SJSA1 (cell line): ENCODE data around the gene HIBADH. TPM values are rescaled to one million over a fixed set of nuclear protein-coding genes. Genes with fewer than 3 reads are reported as not detected.
"Not testable (repeated sequence)": the region's sequence is repeated elsewhere in the genome, so short reads cannot be mapped to it uniquely, and the experiment has no call there.

Experiments used
- DNase-seq, 2 experiments: peaks; one replicate each; pipeline ENCODE4 v3.0.0-alpha.2; 2015 to 2020; ENCODE audit warnings: low spot score in 2 of 2, low read depth in 1 of 2
- H3K27ac ChIP-seq: fragments of 250-450 bp; sonication (Bioruptor Pico); 2 replicates; pipeline ENCODE4 v1.5.1; 2020; ENCODE audit warnings: mild to moderate bottlenecking, moderate library complexity
- H3K27me3 ChIP-seq: fragments of 250-450 bp; sonication (Bioruptor Pico); replicated peaks from 2 replicates; pipeline ENCODE4 v1.5.1; 2020; ENCODE audit warnings: mild to moderate bottlenecking, moderate library complexity
- H3K36me3 ChIP-seq: fragments of 250-450 bp; sonication (Bioruptor Pico); 2 replicates; pipeline ENCODE4 v1.5.1; 2020; ENCODE audit warnings: mild to moderate bottlenecking
- H3K4me1 ChIP-seq: fragments of 250-450 bp; sonication (Bioruptor Pico); replicated peaks from 2 replicates; pipeline ENCODE4 v1.6.1; 2021; ENCODE audit warnings: mild to moderate bottlenecking
- H3K4me3 ChIP-seq: fragments of 250-450 bp; sonication (Bioruptor Pico); 2 replicates; pipeline ENCODE4 v1.5.1; 2020; ENCODE audit warnings: mild to moderate bottlenecking
- H3K9me3 ChIP-seq: fragments of 250-450 bp; sonication (Bioruptor Pico); replicated peaks from 2 replicates; pipeline ENCODE4 v1.5.1; 2020; ENCODE audit warnings: mild to moderate bottlenecking
- total RNA-seq: library from RNA; depleted of rRNA; stranded (reverse); fragments of >200 nt; shearing (Covaris generic); gene quantifications from 2 replicates; pipeline ENCODE4 v1.2.3, GENCODE V29; 2014

Gene HIBADH
- total RNA-seq, 1 experiment from 2014 or later: 57.0 TPM

GRCh38 chr7:27590416-27590815 lies 72.3 kb downstream of the HIBADH start:
- Histone ChIP-seq H3K27ac (no peak overlapping the region), H3K4me1 (no peaks in the 10 kb centered on the region), H3K27me3 (no peaks in the 10 kb centered on the region), H3K9me3 (no peaks in the 10 kb centered on the region), H3K4me3 (no peak overlapping the region), H3K36me3 (no peaks in the 10 kb centered on the region)
- no peak for DNase-seq

- Histone ChIP-seq H3K4me3 (no peak overlapping the region), H3K4me1 (0 out of 2 replicates have a peak, but pooled peaks cover 3% of the 10 kb centered on the region), H3K27me3 (no peaks in the 10 kb centered on the region)
Measured at GRCh38 chr7:27587429-27587828, 75.3 kb downstream of the HIBADH start.

GRCh38 chr7:27586825-27587224 lies 75.9 kb downstream of the HIBADH start:
- Histone ChIP-seq H3K36me3 (no peaks in the 10 kb centered on the region), H3K27ac (no peak overlapping the region), H3K4me3 (no peak overlapping the region), H3K4me1 (0 out of 2 replicates have a peak, but pooled peaks cover 3% of the 10 kb centered on the region), H3K27me3 (no peaks in the 10 kb centered on the region), H3K9me3 (no peaks in the 10 kb centered on the region)
- DNase-seq: no peak

More at GRCh38 chr7:27587429-27587828, 75.3 kb downstream of the HIBADH start:
- H3K27ac ChIP-seq: no peak overlapping the region
- no peaks in the 10 kb centered on the region for H3K9me3 ChIP-seq
- no peak for DNase-seq
- H3K36me3 ChIP-seq: no peaks in the 10 kb centered on the region

- H3K4me3 ChIP-seq: no peak overlapping the region
- no peak overlapping the region for H3K27ac ChIP-seq
- H3K36me3 ChIP-seq: no peaks in the 10 kb centered on the region
- no peaks in the 10 kb centered on the region for H3K27me3 ChIP-seq
- H3K4me1 ChIP-seq: 0 out of 2 replicates have a peak, but pooled peaks cover 3% of the 10 kb centered on the region
- no peaks in the 10 kb centered on the region for H3K9me3 ChIP-seq
- no peak for DNase-seq
Measured at GRCh38 chr7:27585781-27586447, 76.8 kb downstream of the HIBADH start.

- H3K4me3 ChIP-seq: no peak overlapping the region
Measured at GRCh38 chr7:27581906-27582305, 80.8 kb downstream of the HIBADH start.

GRCh38 chr7:27581119-27581518 lies 81.6 kb downstream of the HIBADH start:
- no peak overlapping the region for H3K27ac ChIP-seq
- no peak overlapping the region for H3K4me3 ChIP-seq
- 0 out of 2 replicates have a peak, but pooled peaks cover 3% of the 10 kb centered on the region for H3K4me1 ChIP-seq
- H3K9me3 ChIP-seq: no peaks in the 10 kb centered on the region
- no peaks in the 10 kb centered on the region for H3K36me3 ChIP-seq
- no peak for DNase-seq
- no peaks in the 10 kb centered on the region for H3K27me3 ChIP-seq

More at GRCh38 chr7:27581906-27582305, 80.8 kb downstream of the HIBADH start:
- DNase-seq: no peak
- Histone ChIP-seq H3K27me3 (no peaks in the 10 kb centered on the region), H3K36me3 (no peaks in the 10 kb centered on the region), H3K27ac (no peak overlapping the region), H3K4me1 (0 out of 2 replicates have a peak, but pooled peaks cover 3% of the 10 kb centered on the region), H3K9me3 (no peaks in the 10 kb centered on the region)

GRCh38 chr7:27579565-27579964 lies 83.1 kb downstream of the HIBADH start:
- no peak overlapping the region for H3K27ac ChIP-seq
- H3K4me3 ChIP-seq: no peak overlapping the region
- DNase-seq: no peak
- H3K4me1 ChIP-seq: no peaks in the 10 kb centered on the region
- H3K36me3 ChIP-seq: no peaks in the 10 kb centered on the region
- no peaks in the 10 kb centered on the region for H3K9me3 ChIP-seq
- H3K27me3 ChIP-seq: no peaks in the 10 kb centered on the region

- H3K36me3 ChIP-seq, DNase-seq, H3K27ac ChIP-seq: not testable (repeated sequence)
Measured at GRCh38 chr7:27578169-27578568, 84.5 kb downstream of the HIBADH start.

GRCh38 chr7:27576360-27576944 lies 86.2 kb downstream of the HIBADH start:
- Histone ChIP-seq H3K36me3 (no peaks in the 10 kb centered on the region), H3K9me3 (no peaks in the 10 kb centered on the region), H3K27me3 (no peaks in the 10 kb centered on the region), H3K4me3 (no peak overlapping the region), H3K4me1 (no peaks in the 10 kb centered on the region), H3K27ac (no peak overlapping the region)
- DNase-seq: peak in 1 of 2 experiments; percentile 38

More at GRCh38 chr7:27578169-27578568, 84.5 kb downstream of the HIBADH start:
- not testable (repeated sequence) for H3K4me3 ChIP-seq, H3K4me1 ChIP-seq, H3K9me3 ChIP-seq, H3K27me3 ChIP-seq

GRCh38 chr7:27575613-27576012 lies 87.1 kb downstream of the HIBADH start:
- Histone ChIP-seq H3K27ac (no peak overlapping the region), H3K9me3 (no peaks in the 10 kb centered on the region), H3K4me3 (no peak overlapping the region), H3K27me3 (no peaks in the 10 kb centered on the region), H3K36me3 (no peaks in the 10 kb centered on the region), H3K4me1 (no peaks in the 10 kb centered on the region)
- no peak for DNase-seq

GRCh38 chr7:27569106-27569505 lies 93.6 kb downstream of the HIBADH start:
- H3K9me3 ChIP-seq: no peaks in the 10 kb centered on the region
- DNase-seq: no peak
- H3K4me3 ChIP-seq: no peak overlapping the region
- no peaks in the 10 kb centered on the region for H3K27me3 ChIP-seq
- no peak overlapping the region for H3K27ac ChIP-seq
- H3K4me1 ChIP-seq: no peaks in the 10 kb centered on the region
- H3K36me3 ChIP-seq: no peaks in the 10 kb centered on the region

GRCh38 chr7:27567266-27567665 lies 95.4 kb downstream of the HIBADH start:
- Histone ChIP-seq H3K36me3 (no peaks in the 10 kb centered on the region), H3K4me3 (no peak overlapping the region), H3K4me1 (no peaks in the 10 kb centered on the region), H3K27me3 (no peaks in the 10 kb centered on the region), H3K9me3 (no peaks in the 10 kb centered on the region), H3K27ac (no peak overlapping the region)
- no peak for DNase-seq

- Histone ChIP-seq H3K27ac (no peak overlapping the region), H3K4me3 (no peak overlapping the region), H3K4me1 (peaks cover 5% of the 10 kb centered on the region; the same call in 1 of the 2 replicates), H3K27me3 (no peaks in the 10 kb centered on the region), H3K9me3 (no peaks in the 10 kb centered on the region), H3K36me3 (no peaks in the 10 kb centered on the region)
- DNase-seq: no peak
Measured at GRCh38 chr7:27564881-27565482, 97.7 kb downstream of the HIBADH start.

- H3K4me1 ChIP-seq: peaks cover 5% of the 10 kb centered on the region; the same call in 1 of the 2 replicates
- no peaks in the 10 kb centered on the region for H3K27me3 ChIP-seq
- no peaks in the 10 kb centered on the region for H3K9me3 ChIP-seq
- peak in 1 of 2 experiments; percentile 57 for DNase-seq
- no peaks in the 10 kb centered on the region for H3K36me3 ChIP-seq
- no peak overlapping the region for H3K4me3 ChIP-seq
- H3K27ac ChIP-seq: no peak overlapping the region
Measured at GRCh38 chr7:27560706-27561235, 101.9 kb downstream of the HIBADH start.
